Large intestine (tissue), 3 donors: ENCODE results near the gene HSPA12A. TPM values are rescaled to one million over a fixed set of nuclear protein-coding genes. Genes with fewer than 3 reads are reported as not detected.

ENCODE experiments used
- DNase-seq, 2 donors: peaks; one replicate each; pipeline versions ENCODE4 v3.0.0 to v3.0.0-alpha.2; 2013
- H3K27ac ChIP-seq: one replicate; pipeline ENCODE4 v1.5.1; 2013; ENCODE audit warnings: low read length
- H3K27me3 ChIP-seq: 2 replicates; pipeline ENCODE4 v1.6.1; 2013; ENCODE audit warnings: low read length; ENCODE audit not compliant: control insufficient read depth, insufficient read depth
- H3K36me3 ChIP-seq: 2 replicates; pipeline ENCODE4 v1.6.1; 2013; ENCODE audit warnings: low read length; ENCODE audit not compliant: control insufficient read depth, insufficient read depth
- H3K4me1 ChIP-seq: one replicate; pipeline ENCODE4 v1.6.1; 2013; ENCODE audit warnings: low read length; ENCODE audit not compliant: control insufficient read depth, insufficient read depth
- H3K4me3 ChIP-seq: one replicate; pipeline ENCODE4 v1.5.1; 2013; ENCODE audit warnings: low read length
- H3K9me3 ChIP-seq: one replicate; pipeline ENCODE4 v1.6.1; 2013; ENCODE audit warnings: mild to moderate bottlenecking, low read depth, low read length, moderate library complexity; ENCODE audit not compliant: control insufficient read depth
- WGBS: methylation state at CpG from one replicate; pipeline ENCODE4 v1.1.5; 2013; ENCODE audit warnings: low lambda C conversion rate; ENCODE audit not compliant: insufficient coverage; 5-methylcytosine and 5-hydroxymethylcytosine counted together
- polyA plus RNA-seq: library from polyadenylated mRNA; unstranded; fragments of 120-200 nt; gene quantifications from one replicate; pipeline ENCODE4 v1.2.1, GENCODE V29; 2013

The HSPA12A gene
- polyA plus RNA-seq, 1 donor = 9.2 TPM

GRCh38 chr10:116729243-116729642, 13.1 kb downstream of the HSPA12A start:
- Histone ChIP-seq H3K36me3 (no peaks in the 10 kb centered on the region), H3K4me3 (no peak overlapping the region), H3K27me3 (no peaks in the 10 kb centered on the region), H3K4me1 (no peaks in the 10 kb centered on the region), H3K9me3 (no peaks in the 10 kb centered on the region), H3K27ac (no peak overlapping the region)
- 83% methylated on average over 1 of the region's 7 CpGs for WGBS
- DNase-seq = no peak

- no peaks in the 10 kb centered on the region for H3K27me3 ChIP-seq
- WGBS = no CpG with 5 or more reads among the region's 5 CpGs
- no peaks in the 10 kb centered on the region for H3K9me3 ChIP-seq
- no peaks in the 10 kb centered on the region for H3K36me3 ChIP-seq
- no peak overlapping the region for H3K4me3 ChIP-seq
- H3K4me1 ChIP-seq = no peaks in the 10 kb centered on the region
- H3K27ac ChIP-seq = no peak overlapping the region
- DNase-seq = no peak
These were observed 13.8 kb downstream of the HSPA12A start for GRCh38 chr10:116728526-116729096.

GRCh38 chr10:116723428-116724281, 18.7 kb downstream of the HSPA12A start:
- Histone ChIP-seq H3K9me3 (no peaks in the 10 kb centered on the region), H3K4me3 (no peak overlapping the region)
- 67% methylated on average over 1 of the region's 15 CpGs for WGBS

GRCh38 chr10:116722736-116723427, 19.5 kb downstream of the HSPA12A start:
- H3K9me3 ChIP-seq = no peaks in the 10 kb centered on the region
- no peak overlapping the region for H3K27ac ChIP-seq
- H3K27me3 ChIP-seq = no peaks in the 10 kb centered on the region
- no CpG with 5 or more reads among the region's 6 CpGs for WGBS
- peaks cover 17% of the 10 kb centered on the region for H3K4me1 ChIP-seq
- no peak overlapping the region for H3K4me3 ChIP-seq
- DNase-seq = no peak
- H3K36me3 ChIP-seq = no peaks in the 10 kb centered on the region

More at GRCh38 chr10:116723428-116724281, 18.7 kb downstream of the HSPA12A start:
- no peak for DNase-seq
- Histone ChIP-seq H3K4me1 (peaks cover 17% of the 10 kb centered on the region), H3K27ac (no peak overlapping the region), H3K36me3 (no peaks in the 10 kb centered on the region), H3K27me3 (no peaks in the 10 kb centered on the region)

GRCh38 chr10:116721547-116722392, 20.6 kb downstream of the HSPA12A start:
- H3K4me1 ChIP-seq = peaks cover 17% of the 10 kb centered on the region
- no CpG with 5 or more reads among the region's 20 CpGs for WGBS
- H3K36me3 ChIP-seq = no peaks in the 10 kb centered on the region
- no peak overlapping the region for H3K4me3 ChIP-seq
- peak in 1 of 2 donors; percentile 30 for DNase-seq
- no peaks in the 10 kb centered on the region for H3K27me3 ChIP-seq
- H3K9me3 ChIP-seq = no peaks in the 10 kb centered on the region
- peak overlapping the region; percentile 16 for H3K27ac ChIP-seq

DNA sequence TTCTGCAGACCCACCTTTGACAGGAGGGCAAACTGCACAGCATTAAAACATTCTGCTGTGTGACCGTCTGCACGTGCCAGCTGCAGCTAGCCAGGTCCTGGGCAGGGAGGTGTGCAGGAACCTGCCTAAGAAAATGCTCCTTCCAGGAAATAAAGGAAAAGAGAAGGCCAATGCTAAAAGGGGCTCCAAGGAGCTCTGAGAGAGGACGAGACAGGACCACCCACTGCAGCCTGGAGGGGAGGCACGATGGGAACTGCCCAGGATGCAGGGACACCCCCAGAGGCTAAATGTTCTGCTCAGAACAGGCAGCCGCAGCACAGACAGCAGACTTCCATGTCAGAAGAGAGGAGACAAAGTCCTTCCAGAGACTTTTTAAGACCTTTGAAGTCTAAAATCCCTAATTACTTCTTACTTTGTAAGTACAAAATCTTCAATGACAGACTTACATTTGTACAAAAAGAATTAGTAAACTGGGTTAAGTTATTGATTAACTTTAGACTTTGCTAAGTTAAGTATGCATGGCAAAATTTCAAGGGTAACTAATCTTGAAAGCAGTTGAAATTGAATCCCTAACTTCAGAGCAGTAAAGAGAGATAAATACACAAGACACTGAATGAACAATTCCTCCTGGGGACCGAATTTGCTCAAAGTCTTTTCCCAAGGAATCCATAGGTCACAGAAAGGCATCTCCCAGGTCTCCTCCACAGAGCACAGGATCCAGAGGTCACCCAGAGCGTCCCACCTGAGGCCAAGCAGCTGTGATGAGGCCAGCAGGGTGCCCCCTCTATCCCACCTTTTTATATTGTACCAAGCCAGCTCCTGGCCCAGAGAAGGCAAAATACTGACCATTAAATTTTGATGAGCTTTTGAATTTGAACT, 21.5 kb downstream of the HSPA12A start:
- Histone ChIP-seq H3K4me1 (peaks cover 17% of the 10 kb centered on the region), H3K27me3 (no peaks in the 10 kb centered on the region), H3K36me3 (no peaks in the 10 kb centered on the region), H3K4me3 (no peak overlapping the region), H3K27ac (no peak overlapping the region), H3K9me3 (no peaks in the 10 kb centered on the region)
- WGBS = no CpG with 5 or more reads among the region's 7 CpGs
- peak in 1 of 2 donors; percentile 53 for DNase-seq

DNA sequence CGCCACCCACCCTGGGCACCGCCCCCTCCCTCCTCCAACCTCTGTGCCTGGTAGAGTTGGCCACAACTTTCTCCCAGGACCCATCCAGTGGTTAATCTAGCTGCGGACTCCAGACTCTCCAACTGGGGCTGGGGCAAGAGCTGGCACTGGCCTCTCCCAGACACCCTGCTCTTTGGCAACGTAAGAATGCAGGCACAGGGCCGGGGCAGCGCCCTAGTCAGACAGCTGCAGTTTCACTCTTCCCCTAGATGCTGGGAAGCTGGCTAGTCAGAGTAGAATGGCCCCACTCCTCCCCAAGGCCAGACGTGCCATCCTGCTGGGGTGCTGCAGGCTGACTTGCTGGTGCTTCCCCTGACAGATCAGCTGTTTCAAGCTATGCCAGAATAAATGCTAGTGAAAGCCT, 22.1 kb downstream of the HSPA12A start:
- H3K36me3 ChIP-seq = no peaks in the 10 kb centered on the region
- H3K4me1 ChIP-seq = peaks cover 17% of the 10 kb centered on the region
- H3K27me3 ChIP-seq = no peaks in the 10 kb centered on the region
- H3K4me3 ChIP-seq = no peak overlapping the region
- DNase-seq = peak in 1 of 2 donors; percentile 26
- H3K27ac ChIP-seq = no peak overlapping the region
- no peaks in the 10 kb centered on the region for H3K9me3 ChIP-seq
- WGBS = no CpG with 5 or more reads among the region's 7 CpGs

DNA sequence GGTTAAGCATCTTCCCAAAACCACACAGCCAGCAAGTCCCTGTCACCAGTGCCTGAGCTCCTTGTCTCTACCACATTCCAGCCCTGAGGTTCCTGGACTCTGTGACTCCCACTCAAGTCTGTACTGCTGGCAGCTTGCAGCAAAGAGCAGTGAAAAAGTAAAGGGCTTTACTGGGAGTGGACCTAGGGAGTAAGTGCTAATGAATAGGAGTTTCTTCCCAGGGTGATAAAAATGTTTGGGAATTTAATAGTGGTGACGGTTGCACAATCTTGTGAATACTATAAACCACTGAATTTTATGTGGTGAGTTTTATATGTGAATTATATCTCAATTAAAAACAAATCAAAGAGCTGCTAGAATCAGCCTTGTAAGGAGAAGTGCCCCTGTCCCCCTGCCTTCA, 22.6 kb downstream of the HSPA12A start:
- Histone ChIP-seq H3K9me3 (no peaks in the 10 kb centered on the region), H3K27ac (no peak overlapping the region), H3K36me3 (no peaks in the 10 kb centered on the region), H3K27me3 (no peaks in the 10 kb centered on the region), H3K4me1 (peaks cover 17% of the 10 kb centered on the region), H3K4me3 (no peak overlapping the region)
- no peak for DNase-seq
- WGBS = no CpG with 5 or more reads among the region's 1 CpG

DNA sequence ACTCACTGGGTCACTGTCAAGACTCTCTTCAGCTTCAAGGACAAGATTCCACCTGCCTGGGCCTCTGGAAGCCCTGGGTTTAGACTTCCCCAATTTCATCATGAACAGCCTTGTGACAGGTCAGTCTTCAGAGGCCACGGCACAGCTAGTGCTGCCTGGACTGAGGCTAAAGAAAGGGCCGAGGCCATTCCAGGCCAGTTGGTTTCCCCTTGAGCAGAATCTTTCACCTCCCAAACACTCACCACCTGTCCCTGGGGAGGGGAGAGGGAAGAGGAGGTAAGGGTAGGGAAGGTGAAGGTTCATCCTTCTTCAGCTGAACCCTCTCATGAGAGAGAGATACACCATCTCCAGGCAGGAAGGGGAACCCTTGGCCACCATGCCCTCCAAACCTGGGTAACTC, 24.3 kb downstream of the HSPA12A start:
- Histone ChIP-seq H3K4me1 (peaks cover 17% of the 10 kb centered on the region), H3K4me3 (no peak overlapping the region), H3K27ac (no peak overlapping the region), H3K9me3 (no peaks in the 10 kb centered on the region), H3K27me3 (no peaks in the 10 kb centered on the region), H3K36me3 (no peaks in the 10 kb centered on the region)
- DNase-seq = no peak
- no CpG with 5 or more reads among the region's 2 CpGs for WGBS
